Sigmoid colon (tissue), 7 donors: ENCODE data around the gene ARHGAP36. TPM values are rescaled to one million over a fixed set of nuclear protein-coding genes. Genes with fewer than 3 reads are reported as not detected.
A peak's percentile ranks its signal among the peaks of the same experiment; 100 is the strongest.

ENCODE experiments used
- DNase-seq: peaks from one replicate; pipeline ENCODE4 v3.0.0-alpha.2; 2019
- H3K27ac ChIP-seq, 4 donors: fragments of 200-600 bp; sonication (generic); one replicate each; pipeline ENCODE4 v1.5.1; 2016 to 2019; ENCODE audit warnings: mild to moderate bottlenecking in 1 of 4
- H3K27me3 ChIP-seq, 3 donors: fragments of 200-600 bp; sonication (generic); one replicate each; pipeline ENCODE4 v1.5.1; 2019; ENCODE audit warnings: mild to moderate bottlenecking in 1 of 3
- H3K36me3 ChIP-seq, 4 donors: fragments of 200-600 bp; sonication (generic); one replicate each; pipeline ENCODE4 v1.5.1; 2016 to 2019
- H3K4me1 ChIP-seq, 4 donors: fragments of 200-600 bp; sonication (generic); one replicate each; pipeline ENCODE4 v1.5.1; 2017 to 2019
- H3K4me3 ChIP-seq, 4 donors: fragments of 200-600 bp; sonication (generic); one replicate each; pipeline ENCODE4 v1.5.1; 2017 to 2019; ENCODE audit warnings: mild to moderate bottlenecking in 2 of 4, moderate library complexity in 1 of 4
- H3K9me3 ChIP-seq, 4 donors: fragments of 200-600 bp in 3 of 4; sonication (generic) in 3 of 4; one replicate each; pipeline versions ENCODE4 v1.5.1 to v1.6.1; 2013 to 2019
- EP300 ChIP-seq, 4 donors: sonication (generic); formaldehyde crosslinking; IDR thresholded peaks; one replicate each; pipeline ENCODE4 v1.6.1; 2017; ENCODE audit warnings: antibody characterized with exemption in 4 of 4
- POLR2A ChIP-seq, 2 donors: fragments of 450-650 bp; IDR thresholded peaks; one replicate each; pipeline ENCODE4 v1.6.1; 2016; ENCODE audit warnings: antibody characterized with exemption in 2 of 2, mild to moderate bottlenecking in 2 of 2, moderate library complexity in 2 of 2
- POLR2AphosphoS5 ChIP-seq, 4 donors: sonication (generic); formaldehyde crosslinking; IDR thresholded peaks; one replicate each; pipeline ENCODE4 v1.6.1; 2017; ENCODE audit warnings: antibody characterized with exemption in 4 of 4
- WGBS, 2 donors: extraction: QIAGEN DNeasy Blood & Tissue Kit; methylation state at CpG; one replicate each; pipeline ENCODE4 v1.1.7; 2013; 5-methylcytosine and 5-hydroxymethylcytosine counted together
- intact Hi-C: fragments of 100-400 bp; cut with DNase I; formaldehyde crosslinking; loops from one replicate; pipeline ENCODE4 v1.15.1; 2023
- polyA plus RNA-seq, 3 donors: library from polyadenylated mRNA; stranded (reverse); fragments of 200-250 nt; gene quantifications; one replicate each; pipeline ENCODE4 v1.2.3, GENCODE V29; 2013
- total RNA-seq, 4 donors: library from RNA; depleted of rRNA; stranded (reverse); fragments of >200 nt; gene quantifications; one replicate each; pipeline ENCODE4 v1.1.0, GENCODE V29; 2016
- TF ChIP-seq, protein P1 (sequence below), 4 experiments: fragments of 450-650 bp in 3 of 4; fragments of 200-600 bp in 1 of 4; IDR thresholded peaks; one replicate each; pipeline ENCODE4 v1.5.1; 2016 to 2019; ENCODE audit warnings: antibody characterized with exemption in 4 of 4, mild to moderate bottlenecking in 3 of 4, moderate library complexity in 2 of 4
- donor health status: healthy with polysubstance abuse.
- donor health status: Bipolar disorder and iron deficiency.
- donor health status: healthy.

Gene ARHGAP36, protein sequence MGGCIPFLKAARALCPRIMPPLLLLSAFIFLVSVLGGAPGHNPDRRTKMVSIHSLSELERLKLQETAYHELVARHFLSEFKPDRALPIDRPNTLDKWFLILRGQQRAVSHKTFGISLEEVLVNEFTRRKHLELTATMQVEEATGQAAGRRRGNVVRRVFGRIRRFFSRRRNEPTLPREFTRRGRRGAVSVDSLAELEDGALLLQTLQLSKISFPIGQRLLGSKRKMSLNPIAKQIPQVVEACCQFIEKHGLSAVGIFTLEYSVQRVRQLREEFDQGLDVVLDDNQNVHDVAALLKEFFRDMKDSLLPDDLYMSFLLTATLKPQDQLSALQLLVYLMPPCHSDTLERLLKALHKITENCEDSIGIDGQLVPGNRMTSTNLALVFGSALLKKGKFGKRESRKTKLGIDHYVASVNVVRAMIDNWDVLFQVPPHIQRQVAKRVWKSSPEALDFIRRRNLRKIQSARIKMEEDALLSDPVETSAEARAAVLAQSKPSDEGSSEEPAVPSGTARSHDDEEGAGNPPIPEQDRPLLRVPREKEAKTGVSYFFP
- not detected for total RNA-seq
- polyA plus RNA-seq, result under 1 TPM in 1 of 3 donors, not detected in 2; 0.23 TPM

DNA sequence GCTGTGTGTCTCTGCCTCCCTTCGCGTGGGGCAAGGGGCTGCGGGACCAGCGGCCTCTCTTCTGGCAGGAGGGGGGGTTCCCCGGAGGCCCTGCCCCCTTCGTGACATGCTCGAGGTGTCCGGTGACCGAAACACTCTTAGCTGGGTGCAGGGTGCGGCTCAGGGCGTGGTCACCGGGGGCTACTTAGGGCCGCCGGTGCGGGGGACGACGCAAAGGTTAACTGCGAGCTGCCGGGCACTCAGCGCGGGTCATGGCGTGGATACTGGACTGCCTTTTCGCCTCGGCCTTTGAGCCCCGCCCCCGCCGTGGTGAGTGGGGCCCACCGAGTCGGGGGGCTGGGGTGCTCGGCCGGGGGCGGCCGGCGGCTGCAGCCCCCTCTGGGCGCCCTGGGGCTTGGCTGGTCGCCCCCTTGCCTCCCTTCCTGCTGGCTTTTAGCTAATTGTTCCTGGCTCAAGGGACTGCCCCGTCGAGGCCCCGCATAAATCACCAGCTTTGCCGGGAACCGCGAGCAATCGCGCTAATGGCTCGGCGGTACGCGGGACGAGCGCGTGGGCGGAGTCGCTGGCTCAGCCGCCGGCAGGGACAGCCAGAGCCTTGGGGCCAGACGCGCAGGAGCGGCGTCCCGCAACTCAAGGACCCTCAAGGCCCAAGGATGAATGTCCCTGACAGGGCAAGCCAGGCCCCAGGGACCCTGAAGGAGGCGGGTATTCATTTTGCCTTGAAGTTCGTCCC is at the start of gene ARHGAP36:
Gene ARHGAP36 (plus strand): TSS at position 211 of the 733 bp plus-strand sequence. CDS start 23,320 bp downstream, outside the sequence.
- Histone ChIP-seq H3K4me3 (peak within 1 kb of the TSS in 2 of 4 donors; percentile 36 to 37), H3K27me3 (peaks cover 0 to 9% (median 6%) of the 10 kb centered on the region in 3 donors), H3K36me3 (no peaks in the 10 kb centered on the region), H3K4me1 (peaks cover 0 to 6% (median 2%) of the 10 kb centered on the region in 4 donors), H3K27ac (no peak within 1 kb of the TSS), H3K9me3 (no peaks in the 10 kb centered on the region)
- DNase-seq, result no peak
- intact Hi-C loops, result no loop called here
- TF ChIP-seq EP300 (IDR thresholded peaks at IDR 0.05) (no peak), POLR2AphosphoS5 (IDR thresholded peaks at IDR 0.05) (no peak), POLR2A (IDR thresholded peaks at IDR 0.05) (no peak)
- TF ChIP-seq, protein P1, sequence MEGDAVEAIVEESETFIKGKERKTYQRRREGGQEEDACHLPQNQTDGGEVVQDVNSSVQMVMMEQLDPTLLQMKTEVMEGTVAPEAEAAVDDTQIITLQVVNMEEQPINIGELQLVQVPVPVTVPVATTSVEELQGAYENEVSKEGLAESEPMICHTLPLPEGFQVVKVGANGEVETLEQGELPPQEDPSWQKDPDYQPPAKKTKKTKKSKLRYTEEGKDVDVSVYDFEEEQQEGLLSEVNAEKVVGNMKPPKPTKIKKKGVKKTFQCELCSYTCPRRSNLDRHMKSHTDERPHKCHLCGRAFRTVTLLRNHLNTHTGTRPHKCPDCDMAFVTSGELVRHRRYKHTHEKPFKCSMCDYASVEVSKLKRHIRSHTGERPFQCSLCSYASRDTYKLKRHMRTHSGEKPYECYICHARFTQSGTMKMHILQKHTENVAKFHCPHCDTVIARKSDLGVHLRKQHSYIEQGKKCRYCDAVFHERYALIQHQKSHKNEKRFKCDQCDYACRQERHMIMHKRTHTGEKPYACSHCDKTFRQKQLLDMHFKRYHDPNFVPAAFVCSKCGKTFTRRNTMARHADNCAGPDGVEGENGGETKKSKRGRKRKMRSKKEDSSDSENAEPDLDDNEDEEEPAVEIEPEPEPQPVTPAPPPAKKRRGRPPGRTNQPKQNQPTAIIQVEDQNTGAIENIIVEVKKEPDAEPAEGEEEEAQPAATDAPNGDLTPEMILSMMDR (IDR thresholded peaks at IDR 0.05), result no peak
- 5 to 8% methylated on average over 62 of the region's 62 CpGs for WGBS, 2 donors

DNA sequence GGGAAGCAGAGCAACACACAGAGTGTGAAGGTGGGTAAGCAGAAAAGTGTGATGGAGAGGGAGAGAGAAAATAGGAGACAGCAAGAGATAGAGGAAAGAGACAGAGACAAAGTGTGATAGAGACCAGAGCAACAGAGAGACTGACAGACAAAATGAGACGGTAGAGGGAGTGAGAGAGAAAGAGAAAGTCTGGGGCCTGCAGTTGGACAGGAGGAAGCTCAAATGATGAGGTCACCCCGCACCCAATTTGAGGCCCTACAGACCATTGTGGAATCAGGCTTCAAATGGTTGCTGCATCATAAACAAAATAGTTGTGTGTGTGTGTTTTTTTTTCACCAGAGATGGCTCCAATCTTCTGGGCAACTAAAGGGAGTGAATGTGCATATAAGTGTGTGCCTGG is 48.0 kb upstream of the ARHGAP36 start:
- no peak for DNase-seq
- intact Hi-C loops, result no loop called here
- H3K9me3 ChIP-seq, result no peaks in the 10 kb centered on the region
- TF ChIP-seq, protein P1 (IDR thresholded peaks at IDR 0.05), result no peak
- WGBS, 2 donors, result 51 to 63% methylated on average over 2 of the region's 2 CpGs
- H3K4me3 ChIP-seq, result no peak overlapping the region
- no peaks in the 10 kb centered on the region for H3K4me1 ChIP-seq
- H3K27me3 ChIP-seq, result no peaks in the 10 kb centered on the region
- H3K27ac ChIP-seq, result no peak overlapping the region
- H3K36me3 ChIP-seq, result no peaks in the 10 kb centered on the region

DNA sequence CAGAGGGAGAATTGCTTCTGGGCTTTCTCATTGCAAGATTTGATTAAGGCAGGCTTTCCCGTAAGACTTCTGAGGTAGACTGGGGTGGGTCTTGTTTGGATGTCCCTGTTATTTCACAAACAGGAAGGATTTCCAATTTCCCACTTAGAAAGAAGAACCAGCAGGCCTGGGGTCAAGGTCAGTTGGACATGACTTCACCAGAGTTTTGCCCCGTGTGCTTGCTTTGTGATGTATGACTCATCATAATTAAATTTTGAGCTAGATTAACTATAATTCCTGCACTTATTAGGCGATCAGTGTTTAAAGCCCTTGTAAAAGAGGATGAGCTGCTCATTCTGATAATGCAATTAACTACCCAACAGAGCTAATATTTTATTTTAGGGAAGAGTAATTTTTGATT is 32.8 kb upstream of the ARHGAP36 start:
- no peak for TF ChIP-seq POLR2A (IDR thresholded peaks at IDR 0.05)
- no peak for TF ChIP-seq EP300 (IDR thresholded peaks at IDR 0.05)
- TF ChIP-seq, protein P1 (IDR thresholded peaks at IDR 0.05), result no peak
- TF ChIP-seq POLR2AphosphoS5 (IDR thresholded peaks at IDR 0.05), result no peak
- H3K27me3 ChIP-seq, result no peaks in the 10 kb centered on the region
- no peak for DNase-seq
- no peaks in the 10 kb centered on the region for H3K4me1 ChIP-seq
- no peaks in the 10 kb centered on the region for H3K36me3 ChIP-seq
- intact Hi-C loops, result no loop called here
- H3K4me3 ChIP-seq, result no peak overlapping the region
- no peaks in the 10 kb centered on the region for H3K9me3 ChIP-seq
- 44 to 72% methylated on average over 3 of the region's 3 CpGs for WGBS, 2 donors
- H3K27ac ChIP-seq, result no peak overlapping the region

DNA sequence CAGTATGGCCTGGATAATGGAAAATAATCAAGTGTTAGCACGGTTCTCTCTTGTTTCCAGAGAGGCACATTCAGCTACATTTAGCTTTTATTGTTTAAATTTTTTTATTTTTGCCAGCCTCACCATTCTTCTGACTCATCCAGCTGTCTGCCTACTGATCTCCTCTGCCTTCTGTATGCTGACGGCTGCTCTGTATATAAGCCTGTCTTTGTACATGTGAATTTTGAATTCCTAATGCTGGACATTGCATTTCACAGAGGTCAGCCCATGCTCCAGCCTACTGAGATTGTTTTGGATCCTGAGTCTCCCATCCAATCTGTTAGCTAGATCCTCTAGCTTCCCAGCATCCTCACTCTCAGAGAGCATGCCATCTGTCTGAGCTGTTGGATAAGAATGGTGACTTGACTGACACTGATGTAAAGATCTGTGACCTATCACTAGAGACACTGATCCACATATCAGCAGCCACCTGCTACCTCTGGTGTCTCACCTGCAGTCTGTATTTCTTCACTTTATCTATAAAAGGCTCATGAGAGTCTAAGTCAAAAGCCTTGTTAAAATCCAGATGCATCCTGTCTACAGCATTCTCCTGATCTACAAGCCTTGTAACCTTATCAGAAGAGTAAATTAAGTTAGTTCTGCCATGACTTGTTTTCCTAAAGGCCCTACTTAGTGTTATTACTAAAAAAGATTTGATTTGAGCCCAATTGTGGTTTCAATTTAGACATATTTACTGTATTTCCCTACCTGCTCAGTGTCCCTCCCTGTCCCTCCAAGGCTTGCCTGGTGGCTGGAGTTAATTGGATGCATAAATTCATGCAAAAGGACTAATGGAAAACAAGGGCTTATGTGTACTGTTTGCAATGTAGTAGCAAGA is 25.6 kb upstream of the ARHGAP36 start:
- Histone ChIP-seq H3K4me1 (no peaks in the 10 kb centered on the region), H3K9me3 (no peaks in the 10 kb centered on the region), H3K4me3 (no peak overlapping the region), H3K27me3 (no peaks in the 10 kb centered on the region), H3K27ac (no peak overlapping the region), H3K36me3 (no peaks in the 10 kb centered on the region)
- TF ChIP-seq POLR2A (IDR thresholded peaks at IDR 0.05) (no peak), POLR2AphosphoS5 (IDR thresholded peaks at IDR 0.05) (no peak), EP300 (IDR thresholded peaks at IDR 0.05) (no peak)
- TF ChIP-seq, protein P1 (IDR thresholded peaks at IDR 0.05), result no peak
- intact Hi-C loops, result no loop called here
- WGBS, 2 donors, result 67 to 72% methylated on average over 2 of the region's 2 CpGs
- no peak for DNase-seq
